Loucy (cell line): ENCODE data around the gene TSLP.

Experiments
- H2AFZ ChIP-seq: fragments of 200-600 bp; sonication (generic); 2 replicates; pipeline ENCODE4 v1.6.0; 2016; ENCODE audit warnings: antibody characterized with exemption, mild to moderate bottlenecking, low read length, moderate library complexity
- H3F3A ChIP-seq: fragments of 200-600 bp; 2 replicates; pipeline ENCODE4 v1.6.0; 2016; ENCODE audit warnings: antibody characterized with exemption, low read depth, mild to moderate bottlenecking
- H3K27me3 ChIP-seq: fragments of 200-600 bp; sonication (generic); 2 replicates; pipeline ENCODE4 v1.6.1; 2014; ENCODE audit warnings: low read length, mild to moderate bottlenecking; ENCODE audit not compliant: insufficient read depth, poor library complexity, severe bottlenecking
- H3K36me3 ChIP-seq: fragments of 200-600 bp; sonication (generic); 2 replicates; pipeline ENCODE4 v1.6.1; 2016; ENCODE audit warnings: low read length; ENCODE audit not compliant: insufficient read depth
- H3K4me1 ChIP-seq: fragments of 200-600 bp; sonication (generic); 2 replicates; pipeline ENCODE4 v1.5.1; 2014; ENCODE audit warnings: low read length, mild to moderate bottlenecking; ENCODE audit not compliant: insufficient read depth, poor library complexity, severe bottlenecking
- H3K4me2 ChIP-seq: fragments of 200-600 bp; sonication (generic); 2 replicates; pipeline ENCODE4 v1.6.0; 2014; ENCODE audit warnings: antibody characterized with exemption, low read length, low read depth, mild to moderate bottlenecking; ENCODE audit not compliant: poor library complexity, severe bottlenecking
- H3K4me3 ChIP-seq: fragments of 200-600 bp; sonication (generic); 2 replicates; pipeline ENCODE4 v1.5.1; 2014; ENCODE audit warnings: low read length, mild to moderate bottlenecking, mixed read lengths; ENCODE audit not compliant: poor library complexity, severe bottlenecking
- H3K79me2 ChIP-seq: fragments of 200-600 bp; sonication (generic); 2 replicates; pipeline ENCODE4 v1.6.1; 2014; ENCODE audit warnings: low read length; ENCODE audit not compliant: insufficient read depth
- H3K9ac ChIP-seq: fragments of 200-600 bp; sonication (generic); 2 replicates; pipeline ENCODE4 v1.6.0; 2014; ENCODE audit warnings: mild to moderate bottlenecking, low read depth, low read length, moderate library complexity; ENCODE audit not compliant: poor library complexity, severe bottlenecking
- H3K9me2 ChIP-seq: fragments of 200-600 bp; sonication (generic); replicated peaks from 2 replicates; pipeline ENCODE4 v1.6.1; 2016; ENCODE audit warnings: low read depth, low read length, mixed read lengths
- H3K9me3 ChIP-seq: fragments of 200-600 bp; sonication (generic); 2 replicates; pipeline ENCODE4 v1.6.1; 2014; ENCODE audit warnings: mild to moderate bottlenecking, antibody characterized with exemption, low read length, low read depth; ENCODE audit not compliant: insufficient read depth
- H4K20me1 ChIP-seq: fragments of 200-600 bp; sonication (generic); 2 replicates; pipeline ENCODE4 v1.6.0; 2014; ENCODE audit warnings: antibody characterized with exemption, low read length, mild to moderate bottlenecking; ENCODE audit not compliant: insufficient read depth, poor library complexity, severe bottlenecking
- EZH2phosphoT487 ChIP-seq: fragments of 200-600 bp; IDR thresholded peaks from 2 replicates; pipeline ENCODE4 v1.6.1; 2018; ENCODE audit warnings: antibody characterized with exemption, mild to moderate bottlenecking, moderate library complexity, borderline replicate concordance
- TF ChIP-seq, protein P1 (sequence below): fragments of 200-600 bp; sonication (generic); conservative IDR thresholded peaks from 2 replicates; pipeline ENCODE4 v1.5.1; 2014; ENCODE audit warnings: mild to moderate bottlenecking, antibody characterized with exemption, low read length

The TSLP gene

DNA sequence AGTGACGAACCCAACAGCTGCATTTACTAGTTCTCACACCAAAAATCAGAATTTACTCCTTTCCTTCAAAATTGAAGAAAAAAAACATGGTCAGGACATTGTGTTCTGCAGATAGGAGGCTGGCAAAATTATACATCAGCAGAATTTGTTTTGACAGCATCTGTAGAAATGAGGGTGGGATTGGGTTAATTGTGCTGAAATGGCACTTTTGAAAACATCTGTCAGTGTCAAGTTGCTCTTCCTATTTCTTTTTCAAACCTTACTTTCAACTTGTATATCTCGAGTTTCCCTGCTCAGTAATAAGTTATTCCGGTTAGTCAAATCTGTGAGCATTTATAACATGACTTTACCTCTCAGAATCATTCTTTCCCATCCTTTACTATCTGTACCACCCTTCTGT, 40.4 kb downstream of the TSLP start:
- Histone ChIP-seq H3K27me3 (no peaks in the 10 kb centered on the region), H3K4me3 (no peak overlapping the region), H3K9me2 (no peaks in the 10 kb centered on the region), H3F3A (no peaks in the 10 kb centered on the region), H3K79me2 (no peaks in the 10 kb centered on the region), H3K4me1 (no peaks in the 10 kb centered on the region), H3K36me3 (peaks cover 49% of the 10 kb centered on the region; the same call in 1 of the 2 replicates), H2AFZ (no peak overlapping the region), H3K4me2 (no peak overlapping the region), H4K20me1 (no peaks in the 10 kb centered on the region), H3K9ac (no peak overlapping the region), H3K9me3 (no peaks in the 10 kb centered on the region)
- TF ChIP-seq EZH2phosphoT487, result no peak
- TF ChIP-seq, protein P1, sequence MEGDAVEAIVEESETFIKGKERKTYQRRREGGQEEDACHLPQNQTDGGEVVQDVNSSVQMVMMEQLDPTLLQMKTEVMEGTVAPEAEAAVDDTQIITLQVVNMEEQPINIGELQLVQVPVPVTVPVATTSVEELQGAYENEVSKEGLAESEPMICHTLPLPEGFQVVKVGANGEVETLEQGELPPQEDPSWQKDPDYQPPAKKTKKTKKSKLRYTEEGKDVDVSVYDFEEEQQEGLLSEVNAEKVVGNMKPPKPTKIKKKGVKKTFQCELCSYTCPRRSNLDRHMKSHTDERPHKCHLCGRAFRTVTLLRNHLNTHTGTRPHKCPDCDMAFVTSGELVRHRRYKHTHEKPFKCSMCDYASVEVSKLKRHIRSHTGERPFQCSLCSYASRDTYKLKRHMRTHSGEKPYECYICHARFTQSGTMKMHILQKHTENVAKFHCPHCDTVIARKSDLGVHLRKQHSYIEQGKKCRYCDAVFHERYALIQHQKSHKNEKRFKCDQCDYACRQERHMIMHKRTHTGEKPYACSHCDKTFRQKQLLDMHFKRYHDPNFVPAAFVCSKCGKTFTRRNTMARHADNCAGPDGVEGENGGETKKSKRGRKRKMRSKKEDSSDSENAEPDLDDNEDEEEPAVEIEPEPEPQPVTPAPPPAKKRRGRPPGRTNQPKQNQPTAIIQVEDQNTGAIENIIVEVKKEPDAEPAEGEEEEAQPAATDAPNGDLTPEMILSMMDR, result no peak

DNA sequence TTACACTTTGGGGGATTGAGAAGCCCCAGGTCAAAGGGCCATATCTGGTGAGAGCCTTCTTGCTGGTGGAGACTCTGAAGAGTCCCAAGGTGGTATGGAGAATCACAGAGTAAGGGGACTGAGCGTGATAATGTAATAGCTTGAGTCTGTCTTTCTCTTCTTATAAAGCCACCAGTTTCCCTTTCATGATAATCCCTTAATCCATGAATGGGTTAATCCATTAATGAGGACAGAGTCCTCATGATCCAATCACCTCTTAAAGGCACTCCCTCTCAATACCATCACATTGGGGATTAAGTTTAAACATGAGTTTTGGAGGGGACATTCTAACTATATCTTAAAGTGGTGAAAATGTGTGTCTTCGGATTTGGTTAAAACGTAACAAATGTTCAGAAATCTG, 42.2 kb downstream of the TSLP start:
- Histone ChIP-seq H3K79me2 (no peaks in the 10 kb centered on the region), H2AFZ (no peak overlapping the region), H3K9ac (no peak overlapping the region), H3K4me2 (no peak overlapping the region), H3K9me2 (no peaks in the 10 kb centered on the region), H4K20me1 (no peaks in the 10 kb centered on the region), H3K4me1 (no peaks in the 10 kb centered on the region), H3K4me3 (no peak overlapping the region), H3F3A (no peaks in the 10 kb centered on the region), H3K36me3 (peaks cover 42% of the 10 kb centered on the region; the same call in 1 of the 2 replicates), H3K9me3 (no peaks in the 10 kb centered on the region), H3K27me3 (no peaks in the 10 kb centered on the region)
- TF ChIP-seq, protein P1, result no peak
- TF ChIP-seq EZH2phosphoT487, result no peak

DNA sequence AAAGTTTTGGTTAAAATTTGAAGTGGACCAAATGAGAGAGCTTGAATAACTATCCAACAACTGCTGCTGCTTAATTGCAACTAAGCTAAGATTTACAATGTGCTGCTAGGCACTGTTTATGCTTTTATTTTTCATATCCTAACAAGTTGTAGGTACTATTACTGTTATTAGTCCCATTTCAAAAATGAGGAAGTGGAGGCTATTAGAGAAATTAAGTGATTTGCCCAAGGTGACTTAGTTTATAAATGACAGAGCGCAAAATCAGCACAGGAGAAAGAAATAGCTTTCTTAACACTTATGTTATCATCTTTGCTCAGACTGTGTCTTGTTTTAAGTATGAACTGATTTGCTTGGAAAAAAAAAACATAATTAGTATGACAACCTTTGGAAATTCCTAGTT, 43.7 kb downstream of the TSLP start:
- TF ChIP-seq, protein P1, result no peak
- no peak for TF ChIP-seq EZH2phosphoT487
- Histone ChIP-seq H3K36me3 (peaks cover 46% of the 10 kb centered on the region; the same call in 1 of the 2 replicates), H3K27me3 (no peaks in the 10 kb centered on the region), H3K9ac (no peak overlapping the region), H3K9me2 (no peaks in the 10 kb centered on the region), H3K79me2 (no peaks in the 10 kb centered on the region), H3F3A (no peaks in the 10 kb centered on the region), H3K4me1 (no peaks in the 10 kb centered on the region), H3K9me3 (no peaks in the 10 kb centered on the region), H3K4me2 (no peak overlapping the region), H3K4me3 (no peak overlapping the region), H2AFZ (no peak overlapping the region), H4K20me1 (no peaks in the 10 kb centered on the region)
